Ishikawa (cell line): ENCODE results near the gene JCHAIN.
A peak's percentile ranks its signal among the peaks of the same experiment; 100 is the strongest.

ENCODE experiments used
- CEBPB ChIP-seq: IDR thresholded peaks from 2 replicates; pipeline ENCODE4 v1.6.1; 2012
- CREB1 ChIP-seq: IDR thresholded peaks from 2 replicates; pipeline ENCODE4 v1.6.1; 2012; ENCODE audit warnings: low read depth
- EGR1 ChIP-seq: IDR thresholded peaks from 2 replicates; pipeline ENCODE4 v1.6.1; 2012
- EP300 ChIP-seq: IDR thresholded peaks from 2 replicates; pipeline ENCODE4 v1.6.1; 2012; ENCODE audit warnings: borderline replicate concordance
- FOXM1 ChIP-seq: IDR thresholded peaks from 2 replicates; pipeline ENCODE4 v1.6.1; 2012; ENCODE audit warnings: low read depth, borderline replicate concordance
- MAX ChIP-seq: IDR thresholded peaks from 2 replicates; pipeline ENCODE4 v1.6.1; 2012
- NFIC ChIP-seq: IDR thresholded peaks from 2 replicates; pipeline ENCODE4 v1.6.1; 2012
- RAD21 ChIP-seq: IDR thresholded peaks from 2 replicates; pipeline ENCODE4 v1.6.1; 2012; ENCODE audit warnings: low read depth
- REST ChIP-seq: IDR thresholded peaks from 2 replicates; pipeline ENCODE4 v1.6.1; 2012; ENCODE audit warnings: low read depth, mild to moderate bottlenecking
- TAF1 ChIP-seq: IDR thresholded peaks from 2 replicates; pipeline ENCODE4 v1.6.1; 2012; ENCODE audit warnings: low read depth, mild to moderate bottlenecking
- TCF12 ChIP-seq: IDR thresholded peaks from 2 replicates; pipeline ENCODE4 v1.6.1; 2012; ENCODE audit warnings: low read depth
- TEAD4 ChIP-seq: IDR thresholded peaks from 2 replicates; pipeline ENCODE4 v1.6.1; 2012
- USF1 ChIP-seq: IDR thresholded peaks from 2 replicates; pipeline ENCODE4 v1.6.1; 2012
- YY1 ChIP-seq: IDR thresholded peaks from 2 replicates; pipeline ENCODE4 v1.6.1; 2012; ENCODE audit warnings: low read depth
- ZBTB7A ChIP-seq: IDR thresholded peaks from 2 replicates; pipeline ENCODE4 v1.6.1; 2012; ENCODE audit warnings: low read depth

JCHAIN gene

GRCh38 chr4:70704931-70705182 is 38.5 kb upstream of the JCHAIN start:
- TF ChIP-seq NFIC (no peak), TAF1 (no peak), USF1 (no peak)

GRCh38 chr4:70704215-70704930 is 38.1 kb upstream of the JCHAIN start:
- peak; percentile 50; the same call in 1 of the 2 replicates for TF ChIP-seq MAX
- no peak for TF ChIP-seq USF1
- no peak for TF ChIP-seq RAD21
- 0 out of 2 replicates have a peak, but pooled peaks have one; percentile 11 for TF ChIP-seq YY1
- no peak for TF ChIP-seq TCF12
- TF ChIP-seq EP300: no peak
- no peak for TF ChIP-seq TEAD4
- TF ChIP-seq FOXM1: no peak
- TF ChIP-seq REST: no peak
- 0 out of 2 replicates have a peak, but pooled peaks have one; percentile 84 for TF ChIP-seq ZBTB7A
- TF ChIP-seq TAF1: no peak
- no peak for TF ChIP-seq NFIC
- no peak for TF ChIP-seq CEBPB
- TF ChIP-seq EGR1: peak; percentile 23; the same call in 1 of the 2 replicates
- no peak; the same call in 1 of the 2 replicates for TF ChIP-seq CREB1

DNA sequence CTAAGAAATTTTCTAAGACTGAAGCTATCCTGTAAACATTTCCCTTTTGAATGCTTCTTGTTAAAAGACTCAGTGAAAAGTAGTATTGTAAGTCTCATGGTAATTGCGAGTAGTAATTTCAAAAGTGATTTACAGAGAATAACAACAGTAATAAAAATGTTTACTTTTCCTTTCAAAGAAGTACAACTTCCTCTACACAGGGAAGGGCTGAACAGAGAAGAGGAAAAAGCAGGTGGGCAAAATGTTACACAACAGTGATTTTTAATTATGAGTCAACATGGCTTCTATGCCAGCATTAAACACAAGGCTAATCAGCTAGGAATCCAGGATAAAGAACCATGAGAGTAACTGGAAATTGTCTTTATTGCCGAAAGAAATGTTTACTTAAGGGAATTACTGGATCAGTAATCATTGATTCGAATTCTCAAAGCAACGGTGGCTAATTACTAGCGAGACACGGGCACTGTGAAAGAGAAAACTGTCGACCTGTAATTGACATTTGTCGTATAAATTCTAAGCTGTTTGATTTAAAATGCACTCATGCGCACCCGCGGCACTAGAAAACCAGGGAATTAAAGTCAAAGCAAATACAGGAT is 37.4 kb upstream of the JCHAIN start:
- no peak for TF ChIP-seq RAD21
- peak; percentile 47; the same call in 1 of the 2 replicates for TF ChIP-seq CEBPB

DNA sequence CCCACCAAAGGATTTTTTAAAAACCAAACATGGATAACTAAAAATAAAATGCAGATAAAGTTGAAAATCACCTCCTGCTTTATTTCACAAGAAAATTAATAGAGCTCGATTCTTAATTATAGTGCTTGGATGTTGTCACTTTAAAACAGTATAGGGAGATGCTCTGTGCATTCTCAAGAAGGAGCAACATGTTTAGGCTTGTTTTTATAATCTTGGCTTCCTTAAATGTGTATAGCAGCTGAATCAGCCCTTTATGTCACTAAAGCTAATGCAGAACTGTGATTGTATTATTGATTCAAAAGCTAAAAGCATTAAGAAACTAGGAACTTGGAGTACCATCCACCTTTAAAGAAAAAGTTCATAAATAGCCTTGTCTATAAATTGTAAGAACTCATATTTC is 35.0 kb upstream of the JCHAIN start:
- no peak for TF ChIP-seq EP300
- TF ChIP-seq YY1: no peak
- TF ChIP-seq TEAD4: no peak
- no peak for TF ChIP-seq USF1
- no peak for TF ChIP-seq ZBTB7A
- no peak for TF ChIP-seq TCF12
- TF ChIP-seq RAD21: no peak
- TF ChIP-seq CREB1: no peak
- TF ChIP-seq TAF1: no peak
- no peak for TF ChIP-seq CEBPB
- no peak for TF ChIP-seq FOXM1
- TF ChIP-seq MAX: no peak

GRCh38 chr4:70700712-70701111 is 34.4 kb upstream of the JCHAIN start:
- no peak for TF ChIP-seq MAX
- no peak for TF ChIP-seq TEAD4
- no peak for TF ChIP-seq TAF1
- TF ChIP-seq YY1: no peak
- no peak for TF ChIP-seq NFIC
- TF ChIP-seq USF1: no peak
- no peak for TF ChIP-seq TCF12
- no peak for TF ChIP-seq REST
- no peak for TF ChIP-seq RAD21
- TF ChIP-seq EGR1: no peak
- TF ChIP-seq ZBTB7A: no peak
- TF ChIP-seq FOXM1: no peak
- no peak for TF ChIP-seq CEBPB
- TF ChIP-seq CREB1: no peak
- TF ChIP-seq EP300: no peak
